RWPE1 (cell line): ENCODE measurements around the gene IDE.

Experiments used
- CTCF ChIA-PET: fragments of 350-600 bp; sonication (Branson Sonifier 250); formaldehyde crosslinking; extraction: SDS; loops from one replicate; lab custom pipeline; 2021; lab: Yijun Ruan, JAX
- POLR2A ChIA-PET: fragments of 400-600 bp; formaldehyde crosslinking; extraction: SDS; loops from one replicate; lab custom pipeline; 2020; ENCODE audit warnings: antibody characterized with exemption; ENCODE audit not compliant: low non-redundant PET; lab: Yijun Ruan, JAX
- DNase-seq: peaks from one replicate; pipeline ENCODE4 v3.0.0; 2012; ENCODE audit warnings: low spot score
- H3K27ac ChIP-seq: fragments of 450-650 bp; 2 replicates; pipeline ENCODE4 v1.5.1; 2017
- TF ChIP-seq, protein P1 (sequence below): fragments of 450-650 bp; conservative IDR thresholded peaks from 2 replicates; pipeline ENCODE4 v1.5.1; 2017; ENCODE audit warnings: low read depth, mild to moderate bottlenecking

Gene IDE

DNA sequence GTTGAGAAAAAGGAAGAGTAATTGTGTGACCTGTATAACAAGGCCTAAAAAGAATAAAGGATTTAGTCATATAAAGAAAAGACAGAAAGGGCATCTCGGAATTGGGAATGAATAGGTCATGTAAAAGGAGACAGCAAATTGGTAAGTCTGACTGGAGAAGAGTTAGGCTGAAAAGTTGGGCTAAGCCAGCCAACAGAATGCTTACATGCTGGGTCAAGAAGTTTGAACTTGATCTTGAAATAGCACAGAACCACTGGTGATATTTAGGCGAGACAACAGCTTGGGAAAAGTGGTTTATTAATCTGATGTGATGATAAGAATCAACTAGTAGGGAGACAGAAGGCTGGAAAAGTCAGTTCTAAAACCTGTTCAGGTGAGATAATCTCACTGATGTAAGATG is 4.8 kb downstream of the IDE start:
- ChIA-PET POLR2A (no interaction called here), CTCF (no interaction called here)
- DNase-seq = no peak
- TF ChIP-seq, protein P1, sequence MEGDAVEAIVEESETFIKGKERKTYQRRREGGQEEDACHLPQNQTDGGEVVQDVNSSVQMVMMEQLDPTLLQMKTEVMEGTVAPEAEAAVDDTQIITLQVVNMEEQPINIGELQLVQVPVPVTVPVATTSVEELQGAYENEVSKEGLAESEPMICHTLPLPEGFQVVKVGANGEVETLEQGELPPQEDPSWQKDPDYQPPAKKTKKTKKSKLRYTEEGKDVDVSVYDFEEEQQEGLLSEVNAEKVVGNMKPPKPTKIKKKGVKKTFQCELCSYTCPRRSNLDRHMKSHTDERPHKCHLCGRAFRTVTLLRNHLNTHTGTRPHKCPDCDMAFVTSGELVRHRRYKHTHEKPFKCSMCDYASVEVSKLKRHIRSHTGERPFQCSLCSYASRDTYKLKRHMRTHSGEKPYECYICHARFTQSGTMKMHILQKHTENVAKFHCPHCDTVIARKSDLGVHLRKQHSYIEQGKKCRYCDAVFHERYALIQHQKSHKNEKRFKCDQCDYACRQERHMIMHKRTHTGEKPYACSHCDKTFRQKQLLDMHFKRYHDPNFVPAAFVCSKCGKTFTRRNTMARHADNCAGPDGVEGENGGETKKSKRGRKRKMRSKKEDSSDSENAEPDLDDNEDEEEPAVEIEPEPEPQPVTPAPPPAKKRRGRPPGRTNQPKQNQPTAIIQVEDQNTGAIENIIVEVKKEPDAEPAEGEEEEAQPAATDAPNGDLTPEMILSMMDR = no peak
- no peak overlapping the region for H3K27ac ChIP-seq

DNA sequence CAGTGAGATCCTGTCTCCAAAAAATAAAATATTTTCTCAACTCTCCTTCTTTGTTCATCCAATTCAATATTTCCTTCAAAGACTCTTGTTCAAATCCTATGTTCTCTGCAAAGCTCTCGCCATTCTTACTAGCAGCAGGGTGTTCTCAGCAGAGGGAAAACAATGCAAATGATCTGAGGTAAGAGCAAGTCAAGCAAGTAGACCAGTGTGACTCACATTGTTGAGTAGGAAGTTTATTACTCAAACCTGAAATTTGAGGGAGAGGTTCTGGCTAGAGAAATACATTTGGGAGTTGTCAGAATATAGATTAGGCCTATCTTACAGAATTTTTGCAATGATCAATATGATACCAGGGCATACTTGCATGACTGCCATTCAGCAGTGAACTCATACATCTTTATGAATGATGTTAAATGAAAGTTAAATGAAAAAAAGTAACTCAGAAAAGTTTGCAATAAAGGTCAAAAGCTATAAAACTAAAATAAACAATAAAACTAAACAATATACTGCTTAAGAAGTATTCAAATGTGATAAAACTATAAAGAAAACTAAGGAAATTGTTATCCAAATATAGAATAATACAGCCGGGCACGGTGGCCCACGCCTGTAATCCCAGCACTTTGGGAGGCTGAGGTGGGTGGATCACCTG is 5.8 kb downstream of the IDE start:
- H3K27ac ChIP-seq = peak overlapping the region; percentile 42; the same call in 1 of the 2 replicates
- ChIA-PET CTCF (no interaction called here), POLR2A (no interaction called here)
- TF ChIP-seq, protein P1 = no peak
- peak; percentile 71 for DNase-seq

DNA sequence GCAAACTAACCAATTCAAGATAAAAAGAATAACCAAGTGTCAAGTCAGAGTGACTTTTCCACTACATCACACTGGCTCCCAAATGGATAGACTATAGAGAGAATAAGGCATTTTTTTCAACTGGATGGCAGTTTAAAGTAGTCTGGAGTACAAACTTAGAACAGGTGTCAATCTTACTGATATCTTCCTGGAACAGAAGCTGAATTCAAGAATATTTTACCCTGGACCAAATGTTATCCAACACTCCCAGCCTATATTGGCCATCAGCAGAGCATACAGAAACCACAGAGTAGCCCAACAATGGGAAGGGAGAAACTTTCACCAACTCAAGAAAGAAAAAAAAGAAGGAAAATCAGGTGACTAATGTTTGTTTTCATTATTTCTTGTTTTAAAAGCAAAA is 11.5 kb downstream of the IDE start:
- no peak for DNase-seq

DNA sequence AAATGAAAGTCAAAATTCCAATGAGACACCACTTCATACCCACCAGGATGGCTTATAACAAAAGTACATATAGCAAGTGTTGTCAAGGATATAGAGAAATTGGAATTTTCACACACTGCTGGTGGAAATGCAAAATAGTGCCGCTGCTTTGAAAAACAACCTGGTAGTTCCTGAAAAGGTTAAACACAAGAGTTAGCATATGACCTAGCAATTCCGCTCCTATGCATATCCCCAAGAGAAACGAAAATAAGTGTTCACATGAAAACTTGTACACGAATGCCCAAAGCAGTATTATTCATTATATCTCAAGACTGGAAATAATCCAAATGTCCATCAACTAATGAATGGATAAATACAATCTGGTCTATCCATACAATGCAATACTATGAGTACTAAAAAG is 14.8 kb downstream of the IDE start:
- TF ChIP-seq, protein P1 = no peak
- ChIA-PET CTCF (no interaction called here), POLR2A (no interaction called here)

More for the DNA sequence above, 11.5 kb downstream of the IDE start:
- TF ChIP-seq, protein P1 = no peak
- no peak overlapping the region for H3K27ac ChIP-seq
- ChIA-PET POLR2A (no interaction called here), CTCF (interaction anchor here (0.6 kb wide), 1 partner anchor 45 kb away, joined by 5 read pairs; no protein-coding TSS in a partner anchor)

DNA sequence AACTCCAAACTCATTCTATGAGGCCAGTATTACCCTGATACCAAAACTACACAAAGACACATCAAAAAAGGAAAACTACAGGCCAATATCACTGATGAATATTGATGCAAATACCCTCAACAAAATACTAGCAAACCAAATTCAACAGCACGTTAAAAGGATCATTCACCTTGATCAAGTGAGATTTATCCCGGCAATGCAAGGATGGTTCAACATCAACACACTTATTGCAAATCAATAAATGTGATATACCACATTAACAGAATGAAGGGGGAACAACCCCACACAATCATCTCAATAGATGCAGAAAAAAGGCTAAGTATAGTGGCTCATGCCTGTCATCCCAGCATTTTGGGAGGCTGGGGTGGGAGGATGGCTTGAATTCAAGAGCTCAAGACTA is 19.9 kb downstream of the IDE start:
- ChIA-PET POLR2A (no interaction called here), CTCF (no interaction called here)
- TF ChIP-seq, protein P1 = no peak
- DNase-seq = no peak
- H3K27ac ChIP-seq = no peak overlapping the region

More for the DNA sequence above, 14.8 kb downstream of the IDE start:
- no peak overlapping the region for H3K27ac ChIP-seq
- DNase-seq = no peak

DNA sequence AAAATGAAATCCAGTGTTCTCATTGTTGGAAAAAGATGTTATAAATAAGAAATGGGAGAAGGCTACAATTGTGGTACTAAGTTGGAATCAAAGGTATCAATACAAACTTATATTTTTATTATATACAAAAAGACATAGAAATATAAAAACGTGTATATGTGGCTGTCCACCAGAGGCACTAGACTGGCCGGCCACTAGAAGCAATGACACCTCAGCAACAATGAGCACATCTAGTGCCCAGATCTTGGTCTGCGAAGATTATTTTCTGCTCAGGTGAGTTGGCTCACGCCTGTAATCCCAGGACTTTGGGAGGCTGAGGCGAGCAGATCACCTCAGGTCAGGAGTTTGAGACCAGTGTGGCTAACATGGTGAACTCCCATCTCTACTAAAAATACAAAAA is 21.6 kb downstream of the IDE start:
- CTCF ChIA-PET = interaction anchor here (0.6 to 2.2 kb wide), 4 partner anchors 22 to 467 kb away, joined by 3 to 9 read pairs (median 4); no protein-coding TSS in a partner anchor
- POLR2A ChIA-PET = no interaction called here

More for the DNA sequence above, 21.6 kb downstream of the IDE start:
- DNase-seq = no peak
- TF ChIP-seq, protein P1 = 0 out of 2 replicates have a peak, but pooled peaks have one; percentile 16
- H3K27ac ChIP-seq = no peak overlapping the region
